ENCODE data around the gene TDP1.

TDP1 gene

GRCh38 chr14:89996963-89997362 lies 41.2 kb downstream of the TDP1 start:
- TF ChIP-seq CTCF (IDR thresholded peaks at IDR 0.05; ENCODE audit: insufficient read depth, low read length): no peak
- no peak for TF ChIP-seq POLR2AphosphoS5 (IDR thresholded peaks at IDR 0.05; ENCODE audit: low read depth)
- no peak for TF ChIP-seq REST (IDR thresholded peaks at IDR 0.05; ENCODE audit: insufficient replicate concordance, low read depth)
- no peak for TF ChIP-seq SPI1 (IDR thresholded peaks at IDR 0.05; ENCODE audit: borderline replicate concordance, low read depth)
- H3K27me3 ChIP-seq (ENCODE audit: insufficient read depth, poor library complexity, severe bottlenecking): no peaks in the 10 kb centered on the region
- H3K27ac ChIP-seq (replicated peaks): no peak overlapping the region
- no peak overlapping the region for H3K4me3 ChIP-seq (replicated peaks; ENCODE audit: insufficient read depth, low read length)
- no peak for DNase-seq (ENCODE audit: low read depth in 1 of 2, low spot score in 1 of 2)

GRCh38 chr14:90000935-90001334 lies 45.2 kb downstream of the TDP1 start:
- Histone ChIP-seq H3K4me3 (replicated peaks; ENCODE audit: insufficient read depth, low read length) (no peak overlapping the region), H3K27me3 (ENCODE audit: insufficient read depth, poor library complexity, severe bottlenecking) (no peaks in the 10 kb centered on the region), H3K27ac (replicated peaks) (no peak overlapping the region)
- TF ChIP-seq SPI1 (IDR thresholded peaks at IDR 0.05; ENCODE audit: borderline replicate concordance, low read depth): no peak
- DNase-seq (ENCODE audit: low read depth in 1 of 2, low spot score in 1 of 2): no peak

GRCh38 chr14:90003526-90004307 lies 48.0 kb downstream of the TDP1 start:
- TF ChIP-seq REST (IDR thresholded peaks at IDR 0.05; ENCODE audit: insufficient replicate concordance, low read depth) (no peak), GABPA (IDR thresholded peaks at IDR 0.05; ENCODE audit: low read depth) (no peak)
- Histone ChIP-seq H3K27ac (replicated peaks) (no peak overlapping the region), H3K4me3 (replicated peaks; ENCODE audit: insufficient read depth, low read length) (no peak overlapping the region), H3K27me3 (ENCODE audit: insufficient read depth, poor library complexity, severe bottlenecking) (no peaks in the 10 kb centered on the region)
- no peak for DNase-seq (ENCODE audit: low read depth in 1 of 2, low spot score in 1 of 2)

GRCh38 chr14:90005441-90005840 lies 49.7 kb downstream of the TDP1 start:
- TF ChIP-seq REST (IDR thresholded peaks at IDR 0.05; ENCODE audit: insufficient replicate concordance, low read depth): no peak
- TF ChIP-seq CTCF (IDR thresholded peaks at IDR 0.05; ENCODE audit: insufficient read depth, low read length): no peak
- TF ChIP-seq SPI1 (IDR thresholded peaks at IDR 0.05; ENCODE audit: borderline replicate concordance, low read depth): no peak
- TF ChIP-seq POLR2AphosphoS5 (IDR thresholded peaks at IDR 0.05; ENCODE audit: low read depth): no peak
- no peak overlapping the region for H3K27ac ChIP-seq (replicated peaks)
- no peak overlapping the region for H3K4me3 ChIP-seq (replicated peaks; ENCODE audit: insufficient read depth, low read length)
- no peak for DNase-seq (ENCODE audit: low read depth in 1 of 2, low spot score in 1 of 2)
- no peaks in the 10 kb centered on the region for H3K27me3 ChIP-seq (ENCODE audit: insufficient read depth, poor library complexity, severe bottlenecking)

Measured in HL-60 (cell line).